ENCODE measurements around the gene IFNGR2. TPM values are rescaled to one million over a fixed set of nuclear protein-coding genes. Genes with fewer than 3 reads are reported as not detected.

Gene IFNGR2
- total and polyA plus RNA-seq, 2 donors from 2014 or later: 57.6 to 68.3 TPM

DNA sequence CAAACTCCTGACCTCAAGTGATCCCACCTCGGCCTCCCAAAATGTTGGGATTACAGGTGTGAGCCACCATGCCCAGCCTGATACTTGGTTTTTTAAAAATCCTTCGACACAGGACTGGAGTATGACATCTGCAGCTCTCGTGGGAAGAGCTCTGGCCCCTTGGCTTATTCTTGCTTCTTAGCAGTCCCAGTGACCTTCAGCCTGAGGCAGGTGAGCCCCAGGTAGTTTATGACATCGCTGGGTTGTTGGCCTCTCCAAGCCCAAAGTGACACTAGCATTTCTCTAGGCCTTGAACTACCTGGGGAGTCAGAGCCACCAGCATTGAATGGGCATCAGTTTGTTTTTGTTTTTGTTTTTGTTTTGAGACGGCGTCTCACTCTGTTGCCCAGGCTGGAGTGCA lies 15.9 kb upstream of the IFNGR2 start:
- Histone ChIP-seq H3K4me3 (ENCODE audit: low read length in 3 of 3) (no peak overlapping the region), H3K9ac (ENCODE audit: low read length in 3 of 3) (no peak overlapping the region), H3K4me1 (ENCODE audit: control insufficient read depth in 2 of 3, insufficient read depth in 2 of 3, low read depth in 1 of 3, low read length in 3 of 3) (peaks cover 0 to 9% (median 0%) of the 10 kb centered on the region in 3 donors), H3K27ac (ENCODE audit: low read depth in 2 of 2, low read length in 2 of 2) (no peak overlapping the region), H3K9me3 (ENCODE audit: control insufficient read depth in 2 of 3, insufficient read depth in 1 of 3, low read length in 3 of 3) (no peaks in the 10 kb centered on the region), H3K27me3 (ENCODE audit: control insufficient read depth, insufficient read depth, low read length) (no peaks in the 10 kb centered on the region), H3K36me3 (ENCODE audit: control insufficient read depth in 2 of 3, insufficient read depth in 3 of 3, low read length in 3 of 3) (no peaks in the 10 kb centered on the region)
- TF ChIP-seq, protein P1, sequence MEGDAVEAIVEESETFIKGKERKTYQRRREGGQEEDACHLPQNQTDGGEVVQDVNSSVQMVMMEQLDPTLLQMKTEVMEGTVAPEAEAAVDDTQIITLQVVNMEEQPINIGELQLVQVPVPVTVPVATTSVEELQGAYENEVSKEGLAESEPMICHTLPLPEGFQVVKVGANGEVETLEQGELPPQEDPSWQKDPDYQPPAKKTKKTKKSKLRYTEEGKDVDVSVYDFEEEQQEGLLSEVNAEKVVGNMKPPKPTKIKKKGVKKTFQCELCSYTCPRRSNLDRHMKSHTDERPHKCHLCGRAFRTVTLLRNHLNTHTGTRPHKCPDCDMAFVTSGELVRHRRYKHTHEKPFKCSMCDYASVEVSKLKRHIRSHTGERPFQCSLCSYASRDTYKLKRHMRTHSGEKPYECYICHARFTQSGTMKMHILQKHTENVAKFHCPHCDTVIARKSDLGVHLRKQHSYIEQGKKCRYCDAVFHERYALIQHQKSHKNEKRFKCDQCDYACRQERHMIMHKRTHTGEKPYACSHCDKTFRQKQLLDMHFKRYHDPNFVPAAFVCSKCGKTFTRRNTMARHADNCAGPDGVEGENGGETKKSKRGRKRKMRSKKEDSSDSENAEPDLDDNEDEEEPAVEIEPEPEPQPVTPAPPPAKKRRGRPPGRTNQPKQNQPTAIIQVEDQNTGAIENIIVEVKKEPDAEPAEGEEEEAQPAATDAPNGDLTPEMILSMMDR (IDR thresholded peaks at IDR 0.05; ENCODE audit: borderline replicate concordance, extremely low read depth, insufficient read depth): no peak
- intact Hi-C loops (cut with DNase I): no loop called here
- FAIRE-seq (no peak), DNase-seq (peak in 1 of 5 donors; percentile 32)

DNA sequence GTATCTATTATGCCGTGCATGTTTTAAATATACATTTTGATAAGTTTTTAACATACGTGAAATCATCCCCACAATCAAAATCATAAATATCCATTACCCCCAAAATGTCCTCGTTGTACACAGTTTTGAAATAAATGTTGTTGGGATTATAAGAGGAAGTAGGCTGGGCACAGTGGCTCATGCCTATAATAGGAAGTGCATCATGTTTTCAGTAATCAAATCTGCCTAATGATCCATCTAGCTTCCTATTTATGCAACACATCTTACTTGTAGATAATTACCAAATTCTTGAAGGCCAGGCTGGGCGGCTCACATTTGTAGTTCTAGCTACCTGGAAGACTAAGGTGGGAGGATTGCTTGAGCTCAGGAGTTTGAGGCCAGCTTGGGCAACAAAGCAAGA lies 15.0 kb upstream of the IFNGR2 start:
- intact Hi-C loops (cut with DNase I): no loop called here

DNA sequence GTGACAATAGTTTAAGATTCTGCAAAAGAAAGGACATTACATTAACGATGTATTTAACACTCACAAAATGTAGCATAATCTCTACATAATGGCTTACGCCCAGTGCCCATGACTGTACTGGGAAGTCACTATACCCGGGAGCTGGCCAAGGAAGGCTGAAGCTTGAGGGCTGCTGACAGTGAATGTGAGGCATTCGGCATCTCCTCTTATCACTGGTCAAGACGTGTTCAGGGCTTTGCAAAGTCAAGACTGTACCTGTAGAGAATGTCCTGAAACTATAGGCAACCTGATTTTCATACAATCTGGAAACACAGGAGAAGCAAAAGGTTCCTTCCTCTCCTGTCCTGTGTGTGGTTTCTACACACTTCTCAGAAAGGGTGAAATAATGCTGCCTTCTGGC lies 12.7 kb upstream of the IFNGR2 start:
- TF ChIP-seq, protein P1 (IDR thresholded peaks at IDR 0.05; ENCODE audit: borderline replicate concordance, extremely low read depth, insufficient read depth): no peak
- Histone ChIP-seq H3K27ac (ENCODE audit: low read depth in 2 of 2, low read length in 2 of 2) (no peak overlapping the region), H3K4me1 (ENCODE audit: control insufficient read depth in 2 of 3, insufficient read depth in 2 of 3, low read depth in 1 of 3, low read length in 3 of 3) (no peaks in the 10 kb centered on the region), H3K9me3 (ENCODE audit: control insufficient read depth in 2 of 3, insufficient read depth in 1 of 3, low read length in 3 of 3) (no peaks in the 10 kb centered on the region), H3K27me3 (ENCODE audit: control insufficient read depth, insufficient read depth, low read length) (no peaks in the 10 kb centered on the region), H3K36me3 (ENCODE audit: control insufficient read depth in 2 of 3, insufficient read depth in 3 of 3, low read length in 3 of 3) (no peaks in the 10 kb centered on the region), H3K9ac (ENCODE audit: low read length in 3 of 3) (no peak overlapping the region), H3K4me3 (ENCODE audit: low read length in 3 of 3) (no peak overlapping the region)
- FAIRE-seq: no peak
- DNase-seq: no peak
- intact Hi-C loops (cut with DNase I): no loop called here

More for the DNA sequence above, 15.0 kb upstream of the IFNGR2 start:
- peaks cover 0 to 3% (median 0%) of the 10 kb centered on the region in 3 donors for H3K4me1 ChIP-seq (ENCODE audit: control insufficient read depth in 2 of 3, insufficient read depth in 2 of 3, low read depth in 1 of 3, low read length in 3 of 3)
- peak in 1 of 5 donors; percentile 15 for DNase-seq
- no peak for FAIRE-seq
- no peaks in the 10 kb centered on the region for H3K36me3 ChIP-seq (ENCODE audit: control insufficient read depth in 2 of 3, insufficient read depth in 3 of 3, low read length in 3 of 3)
- no peaks in the 10 kb centered on the region for H3K27me3 ChIP-seq (ENCODE audit: control insufficient read depth, insufficient read depth, low read length)
- TF ChIP-seq, protein P1 (IDR thresholded peaks at IDR 0.05; ENCODE audit: borderline replicate concordance, extremely low read depth, insufficient read depth): no peak
- H3K27ac ChIP-seq (ENCODE audit: low read depth in 2 of 2, low read length in 2 of 2): no peak overlapping the region
- H3K4me3 ChIP-seq (ENCODE audit: low read length in 3 of 3): no peak overlapping the region
- H3K9ac ChIP-seq (ENCODE audit: low read length in 3 of 3): no peak overlapping the region
- no peaks in the 10 kb centered on the region for H3K9me3 ChIP-seq (ENCODE audit: control insufficient read depth in 2 of 3, insufficient read depth in 1 of 3, low read length in 3 of 3)

DNA sequence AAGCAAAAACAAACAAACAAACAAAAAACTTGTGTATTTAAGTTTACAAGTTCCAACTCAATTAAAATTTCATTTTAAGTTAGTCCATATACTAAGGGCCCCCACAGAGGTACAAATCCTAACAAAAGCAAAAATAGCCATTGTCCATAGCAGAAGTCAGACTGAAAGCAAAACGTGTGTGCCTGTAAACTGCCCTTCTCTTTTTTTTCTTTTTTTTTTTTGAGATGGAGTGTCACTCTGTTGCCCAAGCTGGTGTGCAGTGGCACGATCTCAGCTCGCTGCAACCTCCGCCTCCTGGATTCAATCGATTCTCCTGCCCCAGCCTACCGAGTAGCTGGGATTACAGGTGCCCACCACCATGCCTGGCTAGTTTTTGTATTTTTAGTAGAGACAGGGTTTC lies 11.6 kb upstream of the IFNGR2 start:
- Histone ChIP-seq H3K36me3 (ENCODE audit: control insufficient read depth in 2 of 3, insufficient read depth in 3 of 3, low read length in 3 of 3) (no peaks in the 10 kb centered on the region), H3K9me3 (ENCODE audit: control insufficient read depth in 2 of 3, insufficient read depth in 1 of 3, low read length in 3 of 3) (no peaks in the 10 kb centered on the region), H3K9ac (ENCODE audit: low read length in 3 of 3) (no peak overlapping the region), H3K27me3 (ENCODE audit: control insufficient read depth, insufficient read depth, low read length) (no peaks in the 10 kb centered on the region), H3K4me3 (ENCODE audit: low read length in 3 of 3) (no peak overlapping the region), H3K4me1 (ENCODE audit: control insufficient read depth in 2 of 3, insufficient read depth in 2 of 3, low read depth in 1 of 3, low read length in 3 of 3) (no peaks in the 10 kb centered on the region), H3K27ac (ENCODE audit: low read depth in 2 of 2, low read length in 2 of 2) (no peak overlapping the region)
- no peak for FAIRE-seq
- intact Hi-C loops (cut with DNase I): no loop called here
- DNase-seq: peak in 1 of 5 donors; percentile 12
- TF ChIP-seq, protein P1 (IDR thresholded peaks at IDR 0.05; ENCODE audit: borderline replicate concordance, extremely low read depth, insufficient read depth): no peak

Data from kidney (tissue), 14 donors.